H4 (cell line): ENCODE data around the gene USO1. TPM values are rescaled to one million over a fixed set of nuclear protein-coding genes. Genes with fewer than 3 reads are reported as not detected.
A peak's percentile ranks its signal among the peaks of the same experiment; 100 is the strongest.

Source experiments
- DNase-seq: peaks from one replicate; pipeline ENCODE4 v3.0.0-alpha.2; 2015; ENCODE audit warnings: low spot score
- total RNA-seq: library from RNA; depleted of rRNA; stranded (reverse); fragments of >200 nt; shearing (Covaris generic); gene quantifications from 2 replicates; pipeline ENCODE4 v1.2.3, GENCODE V29; 2014; rRNA removed

The USO1 gene
- total RNA-seq, 1 experiment from 2014 or later: 70.9 TPM

GRCh38 chr4:75844151-75844662, 119.8 kb downstream of the USO1 start:
- DNase-seq: peak; percentile 53

DNA sequence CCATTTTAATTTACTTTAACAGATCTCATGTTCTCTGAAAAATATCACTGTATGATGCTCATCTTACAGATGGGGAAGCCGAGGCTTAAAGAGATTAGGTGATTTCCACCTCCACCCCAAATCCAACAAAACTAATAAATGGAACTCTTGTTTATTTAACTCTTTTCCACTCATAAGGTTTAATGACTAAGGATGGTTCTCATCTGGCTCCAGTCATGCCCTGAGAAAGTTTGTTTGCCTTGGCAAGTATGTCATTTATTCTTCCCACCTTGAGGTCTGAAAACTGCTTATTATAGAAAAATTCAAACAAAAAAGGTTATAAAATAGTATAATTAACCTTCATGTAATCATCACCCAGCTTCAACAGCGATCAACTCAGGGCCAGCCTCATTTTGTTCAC, 121.6 kb downstream of the USO1 start:
- no peak for DNase-seq

GRCh38 chr4:75848171-75848760, 123.9 kb downstream of the USO1 start:
- peak; percentile 93 for DNase-seq

GRCh38 chr4:75848891-75849290, 124.5 kb downstream of the USO1 start:
- DNase-seq: peak; percentile 22

DNA sequence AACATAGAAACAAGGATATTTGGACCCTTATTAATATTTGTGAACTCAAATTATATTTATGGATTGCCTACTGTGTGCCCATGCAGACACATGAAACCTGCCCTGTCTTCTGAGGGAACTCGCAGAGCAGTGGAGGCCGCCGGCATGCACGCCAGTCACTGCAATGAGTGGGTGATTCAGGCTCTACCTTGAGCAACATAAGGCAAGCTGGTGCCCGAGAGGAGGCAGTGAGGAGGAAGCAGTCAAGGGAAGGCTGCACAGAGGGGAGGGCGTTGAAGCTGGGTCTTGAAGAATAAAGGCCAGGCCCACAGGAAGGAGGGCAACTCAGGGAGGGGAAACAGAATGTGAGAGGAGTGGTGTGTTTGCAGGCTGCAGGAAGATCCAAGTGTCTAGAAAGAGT, 125.1 kb downstream of the USO1 start:
- no peak for DNase-seq

- DNase-seq: no peak
Observed at GRCh38 chr4:75858721-75859120, 134.3 kb downstream of the USO1 start.

- no peak for DNase-seq
Observed at GRCh38 chr4:75860606-75861005, 136.2 kb downstream of the USO1 start.

Other genes with a start within 250 kb of the USO1 start
- 23.4 and 34.3 TPM in 2 replicates for gene RCHY1, start 210.2 kb upstream of the USO1 start, total RNA-seq
- 8.1 and 11.7 TPM in 2 replicates for gene THAP6, start 210.1 kb upstream of the USO1 start, total RNA-seq
- 0.12 and 0.19 TPM in 2 replicates for gene ODAPH, start 168.5 kb upstream of the USO1 start, total RNA-seq
- 0.02 and 0.31 TPM in 2 replicates for gene CDKL2, start 94.0 kb upstream of the USO1 start, total RNA-seq
- 104 and 131 TPM in 2 replicates for gene G3BP2, start 51.2 kb upstream of the USO1 start, total RNA-seq
- gene PPEF2, start 177.9 kb downstream of the USO1 start, total RNA-seq: not detected in 2 replicates
- 0.39 and 4.3 TPM in 2 replicates for gene NAAA, start 216.4 kb downstream of the USO1 start, total RNA-seq